Skeletal muscle satellite cell (primary cell): Measurements from ENCODE around the gene CD99L2.

ENCODE experiments used
- H3K27me3 ChIP-seq: 2 replicates; pipeline ENCODE4 v1.7.0; 2013; ENCODE audit warnings: low read length; ENCODE audit not compliant: control insufficient read depth, insufficient read depth
- H3K36me3 ChIP-seq: 2 replicates; pipeline ENCODE4 v1.7.0; 2013; ENCODE audit warnings: mild to moderate bottlenecking, control low read depth, low read length; ENCODE audit not compliant: insufficient read depth
- H3K4me1 ChIP-seq: 2 replicates; pipeline ENCODE4 v1.7.0; 2013; ENCODE audit warnings: low read length; ENCODE audit not compliant: control insufficient read depth, insufficient read depth
- H3K4me2 ChIP-seq: 2 replicates; pipeline ENCODE4 v1.7.0; 2013; ENCODE audit warnings: mild to moderate bottlenecking, low read length
- H3K4me3 ChIP-seq: 2 replicates; pipeline ENCODE4 v1.7.0; 2013; ENCODE audit warnings: low read length
- H3K9ac ChIP-seq: 2 replicates; pipeline ENCODE4 v1.7.0; 2013; ENCODE audit warnings: mild to moderate bottlenecking, low read depth, low read length, moderate library complexity
- H3K9me3 ChIP-seq: replicated peaks from 2 replicates; pipeline ENCODE4 v1.7.0; 2013; ENCODE audit warnings: mild to moderate bottlenecking, control low read depth, low read length

The CD99L2 gene

DNA sequence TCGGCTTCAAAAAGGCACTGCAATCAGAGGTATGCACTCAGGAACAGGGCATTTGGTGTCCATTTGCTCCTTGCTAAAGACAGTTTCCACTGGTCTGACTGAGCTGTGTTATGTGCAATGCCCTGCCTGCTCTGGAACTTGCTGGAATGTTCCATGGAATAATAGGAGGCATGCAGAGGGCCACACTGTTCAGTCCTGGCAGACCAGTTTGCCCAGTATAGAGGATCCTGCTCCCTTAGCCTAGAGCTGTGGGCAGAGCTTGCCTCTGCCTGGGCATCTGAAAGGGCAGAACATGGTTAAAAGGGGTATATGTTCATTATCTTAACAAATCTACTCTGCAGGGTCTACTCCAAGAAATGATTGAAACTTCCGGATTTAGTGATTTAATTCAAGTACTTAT, 27.8 kb upstream of the CD99L2 start:
- Histone ChIP-seq H3K36me3 (no peaks in the 10 kb centered on the region), H3K4me2 (no peak overlapping the region), H3K9me3 (no peaks in the 10 kb centered on the region), H3K27me3 (no peaks in the 10 kb centered on the region), H3K9ac (no peak overlapping the region), H3K4me1 (no peaks in the 10 kb centered on the region), H3K4me3 (no peak overlapping the region)

GRCh38 chrX:150919401-150919800, 20.9 kb upstream of the CD99L2 start:
- no peaks in the 10 kb centered on the region for H3K27me3 ChIP-seq
- H3K9ac ChIP-seq: no peak overlapping the region
- H3K4me1 ChIP-seq: no peaks in the 10 kb centered on the region
- no peaks in the 10 kb centered on the region for H3K36me3 ChIP-seq
- no peak overlapping the region for H3K4me2 ChIP-seq
- H3K4me3 ChIP-seq: no peak overlapping the region
- H3K9me3 ChIP-seq: no peaks in the 10 kb centered on the region

GRCh38 chrX:150913511-150913910, 15.0 kb upstream of the CD99L2 start:
- Histone ChIP-seq H3K9me3 (no peaks in the 10 kb centered on the region), H3K27me3 (no peaks in the 10 kb centered on the region), H3K9ac (no peak overlapping the region), H3K4me3 (no peak overlapping the region), H3K4me2 (no peak overlapping the region), H3K36me3 (no peaks in the 10 kb centered on the region), H3K4me1 (no peaks in the 10 kb centered on the region)

DNA sequence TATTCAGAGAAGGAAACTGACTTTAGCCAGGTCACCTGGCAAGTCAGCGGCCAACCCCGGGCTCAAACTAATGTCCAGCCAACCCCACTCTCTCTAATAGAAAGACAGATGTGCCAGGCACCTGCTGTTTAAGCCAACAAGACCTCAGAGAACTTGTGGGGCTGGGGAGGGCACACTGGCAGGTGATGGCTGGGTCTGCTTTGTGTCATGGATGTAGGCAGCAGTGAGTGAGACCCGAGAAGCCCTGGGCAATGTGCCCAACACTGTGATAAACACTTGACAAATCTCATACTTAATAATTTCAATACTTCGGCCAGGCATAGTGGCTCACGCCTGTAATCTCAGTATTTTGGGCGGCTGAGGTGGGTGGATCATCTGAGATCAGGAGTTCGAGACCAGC, 9.0 kb upstream of the CD99L2 start:
- Histone ChIP-seq H3K36me3 (no peaks in the 10 kb centered on the region), H3K27me3 (no peaks in the 10 kb centered on the region), H3K4me3 (no peak overlapping the region), H3K4me1 (no peaks in the 10 kb centered on the region), H3K9me3 (no peaks in the 10 kb centered on the region), H3K4me2 (no peak overlapping the region), H3K9ac (no peak overlapping the region)

- Histone ChIP-seq H3K9me3 (no peaks in the 10 kb centered on the region), H3K4me2 (no peak overlapping the region), H3K4me1 (no peaks in the 10 kb centered on the region), H3K4me3 (no peak overlapping the region), H3K36me3 (no peaks in the 10 kb centered on the region), H3K9ac (no peak overlapping the region), H3K27me3 (no peaks in the 10 kb centered on the region)
These were observed 8.2 kb upstream of the CD99L2 start for GRCh38 chrX:150906694-150907093.

GRCh38 chrX:150905293-150905692, 6.8 kb upstream of the CD99L2 start:
- Histone ChIP-seq H3K4me2 (no peak overlapping the region), H3K36me3 (no peaks in the 10 kb centered on the region), H3K4me1 (no peaks in the 10 kb centered on the region), H3K9ac (no peak overlapping the region), H3K27me3 (no peaks in the 10 kb centered on the region), H3K4me3 (no peak overlapping the region), H3K9me3 (no peaks in the 10 kb centered on the region)

DNA sequence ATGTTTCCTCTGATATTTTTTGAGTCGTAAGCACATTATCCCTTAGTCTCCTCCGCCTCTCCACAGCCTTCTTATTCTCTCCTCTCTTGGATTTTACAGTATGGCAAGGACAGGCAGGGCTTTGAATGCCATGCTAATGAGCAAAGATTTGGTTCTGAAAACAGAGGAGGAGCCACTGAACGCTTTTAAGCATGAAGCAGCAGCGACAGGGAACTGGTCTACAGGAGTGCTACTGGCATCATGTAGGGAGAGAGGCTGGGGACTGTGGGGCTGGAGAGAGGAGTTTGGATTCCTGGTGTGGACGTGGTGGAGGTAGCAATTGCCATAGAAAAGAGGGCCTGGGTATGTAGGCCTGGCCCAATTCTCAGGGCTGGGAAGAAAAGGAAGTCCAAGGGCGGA, 4.6 kb upstream of the CD99L2 start:
- no peaks in the 10 kb centered on the region for H3K27me3 ChIP-seq
- H3K9ac ChIP-seq: no peak overlapping the region
- no peak overlapping the region for H3K4me3 ChIP-seq
- no peak overlapping the region for H3K4me2 ChIP-seq
- H3K9me3 ChIP-seq: no peaks in the 10 kb centered on the region
- no peaks in the 10 kb centered on the region for H3K4me1 ChIP-seq
- H3K36me3 ChIP-seq: no peaks in the 10 kb centered on the region

DNA sequence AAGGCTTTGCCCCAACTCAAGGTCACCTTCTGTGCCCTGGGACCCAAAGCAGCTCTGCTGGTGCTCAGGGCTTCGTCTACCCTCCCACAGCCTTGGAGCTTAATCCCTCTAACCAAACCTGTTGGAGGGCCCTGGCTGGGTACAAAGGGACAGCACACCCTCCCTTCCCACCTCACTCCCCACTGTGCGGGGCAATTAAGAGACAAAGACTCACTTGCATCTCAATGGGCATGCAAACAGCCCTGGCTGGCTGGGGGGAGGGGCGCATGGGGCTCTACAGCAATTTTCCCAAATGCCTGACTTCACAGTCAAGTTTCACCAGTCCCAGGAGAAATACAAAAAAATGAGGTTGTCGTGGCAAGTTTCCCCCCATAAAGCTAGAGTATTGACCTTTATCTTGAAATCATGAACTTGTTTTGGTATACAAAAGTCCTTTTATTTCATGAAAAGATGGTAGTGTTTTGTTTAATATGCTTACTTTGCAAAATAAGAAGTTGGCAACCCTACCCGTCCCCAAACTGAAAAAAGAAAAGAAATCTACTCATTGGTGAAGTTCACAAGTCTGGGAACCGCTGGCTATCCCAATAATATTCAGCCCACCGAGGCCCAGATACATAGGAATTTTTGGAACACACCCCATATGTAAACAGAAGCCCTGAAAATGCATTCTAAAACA, 4.1 kb upstream of the CD99L2 start:
- H3K27me3 ChIP-seq: no peaks in the 10 kb centered on the region
- H3K4me3 ChIP-seq: no peak overlapping the region
- H3K9me3 ChIP-seq: no peaks in the 10 kb centered on the region
- H3K9ac ChIP-seq: no peak overlapping the region
- H3K4me1 ChIP-seq: no peaks in the 10 kb centered on the region
- H3K4me2 ChIP-seq: no peak overlapping the region
- no peaks in the 10 kb centered on the region for H3K36me3 ChIP-seq

DNA sequence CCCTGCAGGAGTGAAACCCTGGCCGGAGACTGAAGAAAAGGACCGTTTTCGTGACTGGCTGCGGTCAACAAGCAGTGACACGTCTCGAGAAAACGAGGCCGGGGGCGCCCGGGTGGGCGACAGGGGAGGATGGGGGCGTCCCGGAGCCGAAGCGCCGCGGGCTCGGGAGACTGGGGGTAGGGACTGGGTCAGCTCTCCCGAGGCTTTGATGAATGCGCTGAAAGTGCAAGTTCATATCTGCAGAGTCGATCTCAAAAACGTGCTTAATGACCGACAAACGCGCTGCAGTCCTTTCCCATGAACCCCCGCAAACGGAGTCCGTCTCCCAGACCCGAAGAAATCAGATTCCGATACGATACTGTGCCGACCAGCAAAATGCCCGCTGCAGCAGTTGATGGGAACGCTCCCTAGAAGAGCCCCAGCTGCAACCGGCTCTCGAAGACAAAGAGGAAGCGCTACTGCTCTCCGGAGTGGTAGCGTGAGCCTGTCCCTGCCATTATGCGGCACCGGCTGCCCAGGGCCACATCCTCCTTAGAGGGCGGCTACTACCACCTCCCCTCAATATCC, 806 bp upstream of the CD99L2 start:
- H3K9ac ChIP-seq: peak overlapping the region; percentile 75
- H3K27me3 ChIP-seq: no peaks in the 10 kb centered on the region
- H3K9me3 ChIP-seq: no peaks in the 10 kb centered on the region
- peak overlapping the region; percentile 95 for H3K4me2 ChIP-seq
- no peaks in the 10 kb centered on the region for H3K36me3 ChIP-seq
- peak overlapping the region; percentile 80 for H3K4me3 ChIP-seq
- no peaks in the 10 kb centered on the region for H3K4me1 ChIP-seq

- Histone ChIP-seq H3K9me3 (no peaks in the 10 kb centered on the region), H3K4me2 (peak overlapping the region; percentile 82), H3K36me3 (no peaks in the 10 kb centered on the region), H3K9ac (peak overlapping the region; percentile 94), H3K4me1 (no peaks in the 10 kb centered on the region), H3K27me3 (no peaks in the 10 kb centered on the region), H3K4me3 (peak overlapping the region; percentile 76)
These were observed 797 bp downstream of the CD99L2 start for GRCh38 chrX:150897421-150898320.

- H3K4me1 ChIP-seq: no peaks in the 10 kb centered on the region
- H3K9me3 ChIP-seq: no peaks in the 10 kb centered on the region
- no peaks in the 10 kb centered on the region for H3K36me3 ChIP-seq
- no peak overlapping the region for H3K4me3 ChIP-seq
- no peaks in the 10 kb centered on the region for H3K27me3 ChIP-seq
- H3K4me2 ChIP-seq: no peak overlapping the region
- H3K9ac ChIP-seq: no peak overlapping the region
These were observed 1.8 kb downstream of the CD99L2 start for GRCh38 chrX:150896632-150897031.
